HFF-Myc (cell line): Measurements from ENCODE around the gene POLR2F.
"Not testable (repeated sequence)": the region's sequence is repeated elsewhere in the genome, so short reads cannot be mapped to it uniquely, and the experiment has no call there.

Experiments
- DNase-seq: peaks from one replicate; pipeline ENCODE4 v3.0.0-alpha.2; 2011; ENCODE audit warnings: low read depth; ENCODE audit errors: extremely low read depth
- H3K4me3 ChIP-seq: replicated peaks from 2 replicates; pipeline ENCODE4 v1.5.1; 2011; ENCODE audit warnings: low read depth, mild to moderate bottlenecking, control low read depth, low read length
- TF ChIP-seq, protein P1 (sequence below): IDR thresholded peaks from 2 replicates; pipeline ENCODE4 v1.5.1; 2012; ENCODE audit warnings: mild to moderate bottlenecking, low read depth, low read length, control low read depth; ENCODE audit errors: missing control alignments

Gene POLR2F

GRCh38 chr22:37940698-37941376 lies 12.7 kb upstream of the POLR2F start:
- no peak for DNase-seq
- H3K4me3 ChIP-seq: no peak overlapping the region
- TF ChIP-seq, protein P1, sequence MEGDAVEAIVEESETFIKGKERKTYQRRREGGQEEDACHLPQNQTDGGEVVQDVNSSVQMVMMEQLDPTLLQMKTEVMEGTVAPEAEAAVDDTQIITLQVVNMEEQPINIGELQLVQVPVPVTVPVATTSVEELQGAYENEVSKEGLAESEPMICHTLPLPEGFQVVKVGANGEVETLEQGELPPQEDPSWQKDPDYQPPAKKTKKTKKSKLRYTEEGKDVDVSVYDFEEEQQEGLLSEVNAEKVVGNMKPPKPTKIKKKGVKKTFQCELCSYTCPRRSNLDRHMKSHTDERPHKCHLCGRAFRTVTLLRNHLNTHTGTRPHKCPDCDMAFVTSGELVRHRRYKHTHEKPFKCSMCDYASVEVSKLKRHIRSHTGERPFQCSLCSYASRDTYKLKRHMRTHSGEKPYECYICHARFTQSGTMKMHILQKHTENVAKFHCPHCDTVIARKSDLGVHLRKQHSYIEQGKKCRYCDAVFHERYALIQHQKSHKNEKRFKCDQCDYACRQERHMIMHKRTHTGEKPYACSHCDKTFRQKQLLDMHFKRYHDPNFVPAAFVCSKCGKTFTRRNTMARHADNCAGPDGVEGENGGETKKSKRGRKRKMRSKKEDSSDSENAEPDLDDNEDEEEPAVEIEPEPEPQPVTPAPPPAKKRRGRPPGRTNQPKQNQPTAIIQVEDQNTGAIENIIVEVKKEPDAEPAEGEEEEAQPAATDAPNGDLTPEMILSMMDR: no peak

- H3K4me3 ChIP-seq: no peak overlapping the region
- no peak for DNase-seq
- TF ChIP-seq, protein P1: no peak
Observed at GRCh38 chr22:37942133-37942532, 11.4 kb upstream of the POLR2F start.

DNA sequence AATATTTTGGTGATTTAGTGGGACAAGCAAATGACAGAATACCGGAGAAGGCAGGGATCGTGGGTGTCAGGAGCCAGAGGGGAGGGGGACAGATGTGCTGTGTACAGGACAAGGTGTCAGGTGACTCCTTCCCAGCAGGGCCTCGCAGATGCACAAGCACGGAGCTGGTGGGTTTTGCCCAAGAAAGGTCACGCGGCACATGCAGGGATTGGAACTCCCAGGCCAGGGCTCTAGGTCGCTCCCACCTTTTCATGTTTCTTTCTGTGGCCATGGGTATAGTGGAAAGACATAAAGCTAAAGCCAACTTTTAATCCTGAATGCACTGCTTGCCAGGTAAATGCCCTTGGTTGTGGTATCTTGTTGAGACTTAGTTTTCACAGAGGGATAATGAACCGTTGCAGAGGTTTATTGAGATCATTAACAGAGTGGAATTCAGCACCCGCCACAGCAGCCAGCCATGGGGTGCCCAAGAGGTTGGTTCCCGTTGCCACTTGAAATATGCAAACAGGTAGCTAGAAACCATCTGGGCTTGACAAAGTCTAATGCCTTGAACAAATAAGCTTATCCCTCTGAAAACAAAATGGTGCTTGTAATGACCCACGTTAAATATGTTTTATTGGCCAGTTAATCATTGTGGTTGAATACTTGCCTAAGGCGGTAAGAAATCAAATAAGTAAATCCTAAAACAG lies 10.2 kb upstream of the POLR2F start:
- DNase-seq: no peak

GRCh38 chr22:37943825-37944198 lies 9.7 kb upstream of the POLR2F start:
- TF ChIP-seq, protein P1: no peak
- no peak overlapping the region for H3K4me3 ChIP-seq
- no peak for DNase-seq

More for the DNA sequence above, 10.2 kb upstream of the POLR2F start:
- TF ChIP-seq, protein P1: no peak
- H3K4me3 ChIP-seq: no peak overlapping the region

DNA sequence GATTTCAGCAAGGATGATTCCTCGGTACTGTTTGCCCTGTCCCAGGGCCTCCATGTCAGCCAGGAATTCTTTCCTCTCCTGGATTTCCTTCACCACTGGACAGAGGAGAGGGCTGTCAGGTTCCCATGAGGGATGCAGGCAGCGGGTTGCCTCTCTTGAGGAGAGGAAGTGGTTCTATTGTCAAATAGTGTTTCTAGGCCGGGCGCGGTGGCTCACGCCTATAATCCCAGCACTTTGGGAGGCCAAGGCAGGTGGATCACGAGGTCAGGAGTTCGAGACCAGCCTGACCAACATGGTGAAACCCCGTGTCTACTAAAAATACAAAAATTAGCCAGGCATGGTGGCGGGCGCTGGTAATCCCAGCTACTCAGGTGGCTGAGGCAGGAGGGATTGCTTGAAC lies 9.1 kb upstream of the POLR2F start:
- H3K4me3 ChIP-seq, DNase-seq: not testable (repeated sequence)

DNA sequence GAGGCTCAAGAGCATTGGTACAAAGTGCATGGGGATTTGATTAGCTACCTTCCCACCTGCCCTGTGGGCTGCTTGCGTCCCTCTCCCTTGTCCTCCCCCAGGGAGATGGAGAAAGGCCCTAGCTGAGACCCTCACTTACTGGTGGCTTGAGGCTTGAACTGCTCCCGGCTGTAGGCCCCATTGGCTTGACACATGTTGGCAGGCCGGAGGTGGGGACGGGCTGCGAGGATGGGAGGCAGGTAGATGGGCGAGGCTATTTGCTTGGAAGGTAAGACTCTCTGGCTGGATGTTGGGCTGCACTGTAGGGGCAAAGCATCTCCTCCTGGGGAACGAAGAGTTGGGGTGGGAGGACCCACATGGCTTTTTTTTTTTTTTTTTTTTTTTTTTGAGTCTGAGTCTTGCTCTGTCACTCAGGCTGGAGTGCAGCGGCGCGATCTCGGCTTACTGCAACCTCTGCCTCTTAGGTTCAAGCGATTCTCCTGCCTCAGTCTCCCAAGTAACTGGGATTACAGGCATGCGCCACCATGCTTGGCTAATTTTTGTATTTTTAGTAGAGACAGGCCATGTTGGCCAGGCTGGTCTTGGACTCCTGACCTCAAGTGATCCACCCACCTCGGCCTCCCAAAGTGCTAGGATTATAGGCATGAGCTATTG lies 6.2 kb upstream of the POLR2F start:
- H3K4me3 ChIP-seq, DNase-seq: not testable (repeated sequence)

GRCh38 chr22:37951305-37951704 lies 2.2 kb upstream of the POLR2F start:
- H3K4me3 ChIP-seq: no peak overlapping the region
- no peak for DNase-seq
- TF ChIP-seq, protein P1: no peak

GRCh38 chr22:37952629-37953028 lies 870 bp upstream of the POLR2F start:
- DNase-seq: not testable (repeated sequence)
- H3K4me3 ChIP-seq: peak overlapping the region; percentile 89
